Mesodermal cell (in vitro differentiated cells): ENCODE data around the gene ITPK1.
A peak's percentile ranks its signal among the peaks of the same experiment; 100 is the strongest.

ENCODE experiments used
- H3K27ac ChIP-seq: 2 replicates; pipeline ENCODE4 v1.7.0; 2013; ENCODE audit warnings: mild to moderate bottlenecking, low read depth, low read length, moderate library complexity; ENCODE audit not compliant: severe bottlenecking
- H3K36me3 ChIP-seq: 2 replicates; pipeline ENCODE4 v1.7.1; 2013; ENCODE audit warnings: mild to moderate bottlenecking, low read length, moderate library complexity; ENCODE audit not compliant: control insufficient read depth, insufficient read depth
- H3K4me1 ChIP-seq: one replicate; pipeline ENCODE4 v1.7.1; 2013; ENCODE audit warnings: mild to moderate bottlenecking, low read length; ENCODE audit not compliant: insufficient read depth, control insufficient read depth, poor library complexity, severe bottlenecking
- H3K4me3 ChIP-seq: 2 replicates; pipeline ENCODE4 v1.7.0; 2013; ENCODE audit warnings: low read length, control low read depth, mild to moderate bottlenecking; ENCODE audit not compliant: insufficient read depth, poor library complexity, severe bottlenecking; ENCODE audit errors: extremely low read depth
- H3K9me3 ChIP-seq: 2 replicates; pipeline ENCODE4 v1.7.1; 2013; ENCODE audit warnings: mild to moderate bottlenecking, low read length, moderate library complexity; ENCODE audit not compliant: control insufficient read depth
- WGBS, 2 experiments: methylation state at CpG; one replicate each; pipeline ENCODE4 v1.1.5; 2013; ENCODE audit warnings: missing lambda C conversion rate in 2 of 2; ENCODE audit not compliant: insufficient coverage in 2 of 2; 5-methylcytosine and 5-hydroxymethylcytosine counted together

The ITPK1 gene

GRCh38 chr14:93104961-93105360 lies 10.8 kb downstream of the ITPK1 start:
- WGBS, 2 experiments = 67 to 71% methylated on average over 6 of the region's 6 CpGs
- H3K36me3 ChIP-seq = no peaks in the 10 kb centered on the region
- H3K27ac ChIP-seq = no peak overlapping the region

GRCh38 chr14:93103392-93104080 lies 12.2 kb downstream of the ITPK1 start:
- WGBS, 2 experiments = 98% methylated on average over 5 to 7 of the region's 9 CpGs
- no peaks in the 10 kb centered on the region for H3K9me3 ChIP-seq
- H3K36me3 ChIP-seq = no peaks in the 10 kb centered on the region
- H3K4me3 ChIP-seq = no peak overlapping the region
- no peak overlapping the region for H3K27ac ChIP-seq
- H3K4me1 ChIP-seq = peaks cover 12% of the 10 kb centered on the region

More at GRCh38 chr14:93104961-93105360, 10.8 kb downstream of the ITPK1 start:
- H3K9me3 ChIP-seq = no peaks in the 10 kb centered on the region
- no peaks in the 10 kb centered on the region for H3K4me1 ChIP-seq
- no peak overlapping the region for H3K4me3 ChIP-seq

- peaks cover 14% of the 10 kb centered on the region for H3K4me1 ChIP-seq
- H3K27ac ChIP-seq = no peak overlapping the region
- 94 to 96% methylated on average over 7 to 9 of the region's 10 CpGs for WGBS, 2 experiments
- no peak overlapping the region for H3K4me3 ChIP-seq
- H3K36me3 ChIP-seq = no peaks in the 10 kb centered on the region
- H3K9me3 ChIP-seq = no peaks in the 10 kb centered on the region
Observed at GRCh38 chr14:93102141-93102540, 13.6 kb downstream of the ITPK1 start.

- Histone ChIP-seq H3K9me3 (no peaks in the 10 kb centered on the region), H3K4me3 (no peak overlapping the region), H3K27ac (no peak overlapping the region), H3K4me1 (peaks cover 14% of the 10 kb centered on the region), H3K36me3 (no peaks in the 10 kb centered on the region)
- 93 to 96% methylated on average over 3 to 5 of the region's 6 CpGs for WGBS, 2 experiments
Observed at GRCh38 chr14:93101181-93101580, 14.5 kb downstream of the ITPK1 start.

GRCh38 chr14:93100570-93100969 lies 15.2 kb downstream of the ITPK1 start:
- H3K36me3 ChIP-seq = no peaks in the 10 kb centered on the region
- H3K27ac ChIP-seq = no peak overlapping the region
- H3K4me3 ChIP-seq = no peak overlapping the region
- 80 to 89% methylated on average over 1 to 3 of the region's 7 CpGs for WGBS, 2 experiments
- peaks cover 14% of the 10 kb centered on the region for H3K4me1 ChIP-seq
- H3K9me3 ChIP-seq = no peaks in the 10 kb centered on the region

- Histone ChIP-seq H3K27ac (no peak overlapping the region), H3K9me3 (no peaks in the 10 kb centered on the region), H3K4me1 (peaks cover 14% of the 10 kb centered on the region), H3K36me3 (no peaks in the 10 kb centered on the region), H3K4me3 (no peak overlapping the region)
- 96% methylated on average over 2 to 3 of the region's 3 CpGs for WGBS, 2 experiments
Observed at GRCh38 chr14:93100100-93100499, 15.6 kb downstream of the ITPK1 start.

- Histone ChIP-seq H3K4me1 (peaks cover 14% of the 10 kb centered on the region), H3K4me3 (no peak overlapping the region), H3K9me3 (no peaks in the 10 kb centered on the region), H3K36me3 (no peaks in the 10 kb centered on the region), H3K27ac (no peak overlapping the region)
- 88 to 100% methylated on average over 3 to 8 of the region's 9 CpGs for WGBS, 2 experiments
Observed at GRCh38 chr14:93099643-93100042, 16.1 kb downstream of the ITPK1 start.

- Histone ChIP-seq H3K9me3 (no peaks in the 10 kb centered on the region), H3K4me1 (peaks cover 14% of the 10 kb centered on the region), H3K27ac (peak overlapping the region; percentile 38), H3K36me3 (no peaks in the 10 kb centered on the region), H3K4me3 (no peak overlapping the region)
- 89% methylated on average over 7 of the region's 7 CpGs for WGBS, 2 experiments
Observed at GRCh38 chr14:93099196-93099595, 16.5 kb downstream of the ITPK1 start.

GRCh38 chr14:93096691-93097322 lies 18.9 kb downstream of the ITPK1 start:
- H3K36me3 ChIP-seq = no peaks in the 10 kb centered on the region
- no peak overlapping the region for H3K27ac ChIP-seq
- no peak overlapping the region for H3K4me3 ChIP-seq
- WGBS, 2 experiments = 99 to 100% methylated on average over 8 to 10 of the region's 13 CpGs
- no peaks in the 10 kb centered on the region for H3K9me3 ChIP-seq
- H3K4me1 ChIP-seq = peaks cover 14% of the 10 kb centered on the region

GRCh38 chr14:93095742-93096510 lies 19.8 kb downstream of the ITPK1 start:
- peaks cover 14% of the 10 kb centered on the region for H3K4me1 ChIP-seq
- no peaks in the 10 kb centered on the region for H3K9me3 ChIP-seq
- WGBS, 2 experiments = 91 to 94% methylated on average over 9 to 10 of the region's 13 CpGs
- H3K36me3 ChIP-seq = no peaks in the 10 kb centered on the region
- H3K27ac ChIP-seq = no peak overlapping the region
- H3K4me3 ChIP-seq = no peak overlapping the region
